Endothelial cell of umbilical vein (primary cell): ENCODE data around the gene AGMO. TPM values are rescaled to one million over a fixed set of nuclear protein-coding genes. Genes with fewer than 3 reads are reported as not detected.

Source experiments
- BruUV-seq: library from RNA; stranded (reverse); fragments of 400-500 nt; replicated peaks from 2 replicates; lab custom pipeline; 2021; lab: Mats Ljungman, UMichigan
- CTCF ChIA-PET: fragments of 300-600, 350-600 bp; sonication (Branson Sonifier 250); formaldehyde crosslinking; loops from one replicate; lab custom pipeline; 2021; ENCODE audit warnings: antibody characterized with exemption, inconsistent platforms; lab: Charles Lee
- POLR2A ChIA-PET: fragments of 300-600, 350-600 bp; sonication (Branson Sonifier 250); formaldehyde crosslinking; loops from one replicate; lab custom pipeline; 2021; ENCODE audit warnings: antibody characterized with exemption, inconsistent platforms; lab: Charles Lee
- DNase-seq: peaks from one replicate; pipeline ENCODE4 v3.0.0-alpha.2; 2011; ENCODE audit warnings: low read depth, low spot score
- FAIRE-seq: peaks from 2 replicates; lab custom pipeline; 2011; peaks lifted over from hg19 to GRCh38; lab: Jason Lieb, UNC
- H2AFZ ChIP-seq: 2 replicates; pipeline ENCODE4 v1.6.0; 2012; ENCODE audit warnings: low read depth, low read length, control low read depth, inconsistent platforms
- H3K27ac ChIP-seq: 2 replicates; pipeline ENCODE4 v1.5.1; 2011; ENCODE audit warnings: low read depth, mild to moderate bottlenecking, control low read depth, low read length, moderate library complexity; ENCODE audit not compliant: insufficient read depth
- H3K27me3 ChIP-seq, 2 experiments: 2 replicates each; pipeline versions ENCODE4 v1.6.0 to v1.6.1; 2011; ENCODE audit warnings: low read length in 2 of 2, mixed read lengths in 1 of 2; ENCODE audit not compliant: control insufficient read depth in 2 of 2, insufficient read depth in 2 of 2
- H3K36me3 ChIP-seq, 2 experiments: 2 replicates in 1 of 2; 3 replicates in 1 of 2; pipeline ENCODE4 v1.5.1; 2011; ENCODE audit warnings: low read length in 2 of 2, mild to moderate bottlenecking in 1 of 2, moderate library complexity in 1 of 2; ENCODE audit not compliant: control insufficient read depth in 2 of 2, insufficient read depth in 2 of 2; ENCODE audit errors: extremely low read depth in 1 of 2
- H3K4me1 ChIP-seq: 3 replicates; pipeline ENCODE4 v1.5.1; 2011; ENCODE audit warnings: mild to moderate bottlenecking, low read length; ENCODE audit not compliant: control insufficient read depth, insufficient read depth; ENCODE audit errors: extremely low read depth
- H3K4me2 ChIP-seq: 2 replicates; pipeline ENCODE4 v1.6.1; 2011; ENCODE audit warnings: low read length, control low read depth, mixed read lengths; ENCODE audit not compliant: insufficient read depth
- H3K4me3 ChIP-seq, 3 experiments: fragments of 200-600 bp in 1 of 3; sonication (generic), shearing (Covaris generic) in 1 of 3; replicated peaks in 1 of 3; 2 replicates each; pipeline ENCODE4 v1.5.1; 2011 to 2016; ENCODE audit warnings: control low read depth in 3 of 3, low read length in 3 of 3, mild to moderate bottlenecking in 2 of 3, inconsistent platforms in 1 of 3, low read depth in 1 of 3, moderate library complexity in 1 of 3; ENCODE audit not compliant: insufficient read depth in 1 of 3
- H3K79me2 ChIP-seq: 2 replicates; pipeline ENCODE4 v1.6.0; 2012; ENCODE audit warnings: low read length, inconsistent platforms; ENCODE audit not compliant: control insufficient read depth, insufficient read depth
- H3K9ac ChIP-seq: replicated peaks from 2 replicates; pipeline ENCODE3; 2011; ENCODE audit warnings: low read length, control low read depth; ENCODE audit not compliant: insufficient read depth; ENCODE audit errors: extremely low read depth
- H3K9me1 ChIP-seq: replicated peaks from 3 replicates; pipeline ENCODE4 v1.6.0; 2011; ENCODE audit warnings: mild to moderate bottlenecking, low read length; ENCODE audit not compliant: control insufficient read depth, insufficient read depth; ENCODE audit errors: extremely low read depth
- H3K9me3 ChIP-seq: replicated peaks from 2 replicates; pipeline ENCODE4 v1.5.1; 2012; ENCODE audit warnings: low read length, inconsistent platforms; ENCODE audit not compliant: control insufficient read depth, insufficient read depth
- H4K20me1 ChIP-seq: replicated peaks from 2 replicates; pipeline ENCODE3; 2011; ENCODE audit warnings: mild to moderate bottlenecking, low read length; ENCODE audit not compliant: control insufficient read depth, insufficient read depth; ENCODE audit errors: extremely low read depth
- EZH2 ChIP-seq: IDR thresholded peaks from 2 replicates; pipeline ENCODE4 v1.6.1; 2012; ENCODE audit warnings: borderline replicate concordance, low read depth, mild to moderate bottlenecking, moderate library complexity, low read length, inconsistent platforms; ENCODE audit not compliant: severe bottlenecking
- FOS ChIP-seq: IDR thresholded peaks from 2 replicates; pipeline ENCODE4 v1.6.1; 2011; ENCODE audit warnings: mild to moderate bottlenecking, low read length, moderate library complexity, borderline replicate concordance; ENCODE audit not compliant: insufficient read depth
- GATA2 ChIP-seq: IDR thresholded peaks from 2 replicates; pipeline ENCODE4 v1.7.0; 2011; ENCODE audit warnings: low read depth, mild to moderate bottlenecking, moderate library complexity, mixed read lengths, low read length; ENCODE audit not compliant: insufficient read length, insufficient read depth
- JUN ChIP-seq: IDR thresholded peaks from 2 replicates; pipeline ENCODE4 v1.6.1; 2011; ENCODE audit warnings: borderline replicate concordance, low read depth; ENCODE audit not compliant: insufficient read length, insufficient read depth
- MYC ChIP-seq: IDR thresholded peaks from one replicate; pipeline ENCODE4 v1.6.1; 2011; ENCODE audit warnings: mild to moderate bottlenecking, low read depth, low read length
- POLR2A ChIP-seq: IDR thresholded peaks from 2 replicates; pipeline ENCODE4 v1.6.1; 2012; ENCODE audit warnings: low read depth, mild to moderate bottlenecking, control low read depth, low read length
- POLR2AphosphoS5 ChIP-seq: IDR thresholded peaks from 2 replicates; pipeline ENCODE4 v1.6.1; 2012; ENCODE audit warnings: low read depth, mild to moderate bottlenecking, control low read depth, low read length, moderate library complexity; ENCODE audit not compliant: insufficient read depth
- dilution Hi-C: fragments of 300-500 bp; cut with MboI; formaldehyde crosslinking; loops from one replicate; pipeline ENCODE4 v1.15.0; 2019; ENCODE audit warnings: low sequenced_read_pairs; ENCODE audit not compliant: extremely low pct_ligation_motif_present
- intact Hi-C: fragments of 100-400 bp; cut with micrococcal nuclease; formaldehyde crosslinking; loops from one replicate; pipeline ENCODE4 v1.10.0; 2022
- polyA plus RNA-seq, 4 experiments: library from polyadenylated mRNA; depleted of rRNA in 3 of 4; stranded (reverse) in 3 of 4; unstranded in 1 of 4; fragments of >200 nt; gene quantifications; 2 replicates each; pipeline versions ENCODE4 v1.2.1 to v1.2.3, GENCODE V29; 2011 to 2012; ENCODE audit warnings: missing spikeins in 1 of 4
- total RNA-seq: library from RNA; stranded (reverse); gene quantifications from 2 replicates; pipeline ENCODE4 v1.2.3, GENCODE V29; 2021
- TF ChIP-seq, protein P1 (sequence below), 2 donors: IDR thresholded peaks; 1 replicate in 1 of 2; 2 replicates in 1 of 2; pipeline ENCODE4 v1.5.1; 2011; ENCODE audit warnings: low read length in 2 of 2, mild to moderate bottlenecking in 2 of 2, moderate library complexity in 2 of 2, control low read depth in 1 of 2, inconsistent platforms in 1 of 2, low read depth in 1 of 2; ENCODE audit not compliant: insufficient read depth in 1 of 2; ENCODE audit errors: extremely low read depth in 1 of 2
- TF ChIP-seq, protein P2 (sequence below): IDR thresholded peaks from 2 replicates; pipeline ENCODE4 v1.6.1; 2011; ENCODE audit not compliant: insufficient read depth, insufficient read length

The AGMO gene
- total and polyA plus RNA-seq, 2 donors (not counting 3 experiments of a cell fraction or from before 2014, with no cell fraction given), result 0.23 to 0.40 TPM

DNA sequence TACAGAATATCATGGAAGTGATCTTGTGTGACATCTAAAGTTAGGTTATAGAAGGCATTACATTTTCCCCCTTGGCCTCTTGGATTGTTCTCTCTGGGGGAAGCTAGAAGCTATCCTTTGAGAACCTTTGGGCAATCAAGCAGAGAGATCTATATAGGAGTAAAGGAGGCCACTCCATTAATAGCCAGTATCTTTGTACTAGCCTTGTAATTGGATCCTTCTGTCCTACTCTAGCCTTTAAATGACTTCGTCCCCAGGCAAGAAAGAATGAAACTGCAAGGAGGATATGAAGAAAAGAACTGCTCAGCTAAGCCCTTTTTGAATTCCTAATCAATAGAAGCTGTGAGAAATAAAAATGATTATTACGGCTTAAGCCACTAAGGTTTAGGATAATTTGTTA, 230.9 kb downstream of the AGMO start:
- Histone ChIP-seq H3K9ac (no peak overlapping the region), H3K27ac (no peak overlapping the region), H3K4me1 (no peaks in the 10 kb centered on the region), H3K36me3 (no peaks in the 10 kb centered on the region), H3K4me2 (no peak overlapping the region), H2AFZ (no peak overlapping the region), H3K79me2 (no peaks in the 10 kb centered on the region), H3K9me3 (no peaks in the 10 kb centered on the region), H3K9me1 (no peaks in the 10 kb centered on the region), H3K27me3 (no peaks in the 10 kb centered on the region), H4K20me1 (no peaks in the 10 kb centered on the region), H3K4me3 (no peak overlapping the region)
- no peak for TF ChIP-seq POLR2A
- no peak for TF ChIP-seq JUN
- TF ChIP-seq EZH2, result no peak
- TF ChIP-seq MYC, result no peak
- TF ChIP-seq, protein P1, sequence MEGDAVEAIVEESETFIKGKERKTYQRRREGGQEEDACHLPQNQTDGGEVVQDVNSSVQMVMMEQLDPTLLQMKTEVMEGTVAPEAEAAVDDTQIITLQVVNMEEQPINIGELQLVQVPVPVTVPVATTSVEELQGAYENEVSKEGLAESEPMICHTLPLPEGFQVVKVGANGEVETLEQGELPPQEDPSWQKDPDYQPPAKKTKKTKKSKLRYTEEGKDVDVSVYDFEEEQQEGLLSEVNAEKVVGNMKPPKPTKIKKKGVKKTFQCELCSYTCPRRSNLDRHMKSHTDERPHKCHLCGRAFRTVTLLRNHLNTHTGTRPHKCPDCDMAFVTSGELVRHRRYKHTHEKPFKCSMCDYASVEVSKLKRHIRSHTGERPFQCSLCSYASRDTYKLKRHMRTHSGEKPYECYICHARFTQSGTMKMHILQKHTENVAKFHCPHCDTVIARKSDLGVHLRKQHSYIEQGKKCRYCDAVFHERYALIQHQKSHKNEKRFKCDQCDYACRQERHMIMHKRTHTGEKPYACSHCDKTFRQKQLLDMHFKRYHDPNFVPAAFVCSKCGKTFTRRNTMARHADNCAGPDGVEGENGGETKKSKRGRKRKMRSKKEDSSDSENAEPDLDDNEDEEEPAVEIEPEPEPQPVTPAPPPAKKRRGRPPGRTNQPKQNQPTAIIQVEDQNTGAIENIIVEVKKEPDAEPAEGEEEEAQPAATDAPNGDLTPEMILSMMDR (IDR thresholded peaks at IDR 0.05; ENCODE audit: extremely low read depth in 1 of 2, insufficient read depth in 1 of 2, low read depth in 1 of 2, low read length in 2 of 2), result no peak
- TF ChIP-seq, protein P2, sequence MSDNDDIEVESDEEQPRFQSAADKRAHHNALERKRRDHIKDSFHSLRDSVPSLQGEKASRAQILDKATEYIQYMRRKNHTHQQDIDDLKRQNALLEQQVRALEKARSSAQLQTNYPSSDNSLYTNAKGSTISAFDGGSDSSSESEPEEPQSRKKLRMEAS, result no peak
- TF ChIP-seq POLR2AphosphoS5, result no peak
- no peak for TF ChIP-seq FOS
- TF ChIP-seq GATA2, result no peak
- FAIRE-seq, result no peak
- no peak for DNase-seq
- no TSS peak for BruUV-seq
- dilution Hi-C loops, result no loop called here
- ChIA-PET CTCF (interaction anchor here (2.5 kb wide), 1 partner anchor 390 kb away, joined by 14 read pairs; no protein-coding TSS in a partner anchor), POLR2A (no interaction called here)
- intact Hi-C loops, result no loop called here
